Measurements from ENCODE around the gene GRB7.

The GRB7 gene

GRCh38 chr17:39701784-39702422, 35.8 kb upstream of the GRB7 start:
- TF ChIP-seq MYC (IDR thresholded peaks at IDR 0.05; ENCODE audit: low read depth, low read length) = no peak
- no peak for TF ChIP-seq CTCF (IDR thresholded peaks at IDR 0.05; ENCODE audit: low read depth, low read length)
- TF ChIP-seq POLR2A (IDR thresholded peaks at IDR 0.05; ENCODE audit: extremely low read depth, insufficient read length) = no peak
- TF ChIP-seq MAX (IDR thresholded peaks at IDR 0.05; ENCODE audit: low read depth, low read length) = no peak
- H3K4me3 ChIP-seq (ENCODE audit: low read depth, low read length) = no peak overlapping the region
- no peak for DNase-seq (ENCODE audit: low read depth)

- TF ChIP-seq MAX (IDR thresholded peaks at IDR 0.05; ENCODE audit: low read depth, low read length) (no peak), CTCF (IDR thresholded peaks at IDR 0.05; ENCODE audit: low read depth, low read length) (no peak), MYC (IDR thresholded peaks at IDR 0.05; ENCODE audit: low read depth, low read length) (no peak), POLR2A (IDR thresholded peaks at IDR 0.05; ENCODE audit: extremely low read depth, insufficient read length) (no peak)
- no peak overlapping the region for H3K4me3 ChIP-seq (ENCODE audit: low read depth, low read length)
- no peak for DNase-seq (ENCODE audit: low read depth)
Measured at GRCh38 chr17:39702901-39703893, 34.5 kb upstream of the GRB7 start.

- no peak for DNase-seq (ENCODE audit: low read depth)
- no peak for TF ChIP-seq MAX (IDR thresholded peaks at IDR 0.05; ENCODE audit: low read depth, low read length)
- no peak for TF ChIP-seq MYC (IDR thresholded peaks at IDR 0.05; ENCODE audit: low read depth, low read length)
- no peak for TF ChIP-seq POLR2A (IDR thresholded peaks at IDR 0.05; ENCODE audit: extremely low read depth, insufficient read length)
- TF ChIP-seq CTCF (IDR thresholded peaks at IDR 0.05; ENCODE audit: low read depth, low read length) = no peak
- H3K4me3 ChIP-seq (ENCODE audit: low read depth, low read length) = no peak overlapping the region
Measured at GRCh38 chr17:39703913-39704312, 33.8 kb upstream of the GRB7 start.

GRCh38 chr17:39704821-39705551, 32.8 kb upstream of the GRB7 start:
- no peak for DNase-seq (ENCODE audit: low read depth)
- no peak for TF ChIP-seq MYC (IDR thresholded peaks at IDR 0.05; ENCODE audit: low read depth, low read length)
- no peak for TF ChIP-seq MAX (IDR thresholded peaks at IDR 0.05; ENCODE audit: low read depth, low read length)
- no peak for TF ChIP-seq POLR2A (IDR thresholded peaks at IDR 0.05; ENCODE audit: extremely low read depth, insufficient read length)
- TF ChIP-seq CTCF (IDR thresholded peaks at IDR 0.05; ENCODE audit: low read depth, low read length) = no peak
- no peak overlapping the region for H3K4me3 ChIP-seq (ENCODE audit: low read depth, low read length)

- TF ChIP-seq POLR2A (IDR thresholded peaks at IDR 0.05; ENCODE audit: extremely low read depth, insufficient read length) = no peak
- TF ChIP-seq MAX (IDR thresholded peaks at IDR 0.05; ENCODE audit: low read depth, low read length) = no peak
- TF ChIP-seq MYC (IDR thresholded peaks at IDR 0.05; ENCODE audit: low read depth, low read length) = no peak
- TF ChIP-seq CTCF (IDR thresholded peaks at IDR 0.05; ENCODE audit: low read depth, low read length) = no peak
- no peak for DNase-seq (ENCODE audit: low read depth)
- H3K4me3 ChIP-seq (ENCODE audit: low read depth, low read length) = no peak overlapping the region
Measured at GRCh38 chr17:39705786-39706348, 31.9 kb upstream of the GRB7 start.
